Melanocyte of skin (primary cell): ENCODE results near the gene GLRA3. TPM values are rescaled to one million over a fixed set of nuclear protein-coding genes. Genes with fewer than 3 reads are reported as not detected.

Experiments used
- total RNA-seq, 2 donors: library from RNA; depleted of rRNA; stranded (reverse); fragments of >200 nt; gene quantifications; 2 replicates each; pipeline ENCODE4 v1.2.3, GENCODE V29; 2012

The GLRA3 gene
- total RNA-seq, result not detected

GRCh38 chr4:174828845-174829701, at the start of gene GLRA3:
Gene GLRA3 (minus strand): TSS chr4:174829247. CDS start chr4:174828811, 436 bp downstream.

Other genes starting within 250 kb of the GLRA3 start
- gene ADAM29, start 89.1 kb upstream of the GLRA3 start, total RNA-seq, result not detected